GM13976 (cell line): ENCODE data around the gene IL15.

Source experiments
- DNase-seq: peaks from one replicate; pipeline ENCODE4 v3.0.0; 2012; ENCODE audit warnings: low spot score
- CTCF ChIP-seq: IDR thresholded peaks from 2 replicates; pipeline ENCODE4 v1.5.1; 2012; ENCODE audit warnings: borderline replicate concordance, mild to moderate bottlenecking; ENCODE audit not compliant: insufficient read depth; ENCODE audit errors: extremely low read depth, missing control alignments, control extremely low read depth
- in situ Hi-C: fragments of 300-500 bp; cut with MboI; formaldehyde crosslinking; loops from one replicate; pipeline ENCODE4 v1.12.0; 2022; ENCODE audit warnings: low sequenced_read_pairs, mixed read lengths, inconsistent platforms; ENCODE audit not compliant: unreplicated experiment

The IL15 gene

GRCh38 chr4:141636771-141637460 lies 533 bp downstream of the IL15 start:
- in situ Hi-C loops = no loop called here
- no peak for TF ChIP-seq CTCF
- DNase-seq = peak; percentile 56

- no peak for TF ChIP-seq CTCF
- DNase-seq = peak; percentile 40
- in situ Hi-C loops = no loop called here
These were observed 1.2 kb downstream of the IL15 start for GRCh38 chr4:141637565-141637964.

- no peak for TF ChIP-seq CTCF
- no peak for DNase-seq
- in situ Hi-C loops = no loop called here
These were observed 1.8 kb downstream of the IL15 start for GRCh38 chr4:141638230-141638629.

GRCh38 chr4:141640696-141641095 lies 4.3 kb downstream of the IL15 start:
- no peak for DNase-seq
- no peak for TF ChIP-seq CTCF
- in situ Hi-C loops = no loop called here

GRCh38 chr4:141642063-141642462 lies 5.7 kb downstream of the IL15 start:
- in situ Hi-C loops = no loop called here
- no peak for DNase-seq
- no peak for TF ChIP-seq CTCF

- TF ChIP-seq CTCF = no peak
- DNase-seq = no peak
- in situ Hi-C loops = no loop called here
These were observed 6.3 kb downstream of the IL15 start for GRCh38 chr4:141642711-141643110.
